GM19193 (cell line): Measurements from ENCODE around the gene MYL6.
A peak's percentile ranks its signal among the peaks of the same experiment; 100 is the strongest.

ENCODE experiments used
- POLR2A ChIP-seq: IDR thresholded peaks from 4 replicates; pipeline ENCODE4 v1.6.1; 2011; ENCODE audit not compliant: insufficient read depth, insufficient read length; ENCODE audit errors: extremely low read depth

MYL6 gene

DNA sequence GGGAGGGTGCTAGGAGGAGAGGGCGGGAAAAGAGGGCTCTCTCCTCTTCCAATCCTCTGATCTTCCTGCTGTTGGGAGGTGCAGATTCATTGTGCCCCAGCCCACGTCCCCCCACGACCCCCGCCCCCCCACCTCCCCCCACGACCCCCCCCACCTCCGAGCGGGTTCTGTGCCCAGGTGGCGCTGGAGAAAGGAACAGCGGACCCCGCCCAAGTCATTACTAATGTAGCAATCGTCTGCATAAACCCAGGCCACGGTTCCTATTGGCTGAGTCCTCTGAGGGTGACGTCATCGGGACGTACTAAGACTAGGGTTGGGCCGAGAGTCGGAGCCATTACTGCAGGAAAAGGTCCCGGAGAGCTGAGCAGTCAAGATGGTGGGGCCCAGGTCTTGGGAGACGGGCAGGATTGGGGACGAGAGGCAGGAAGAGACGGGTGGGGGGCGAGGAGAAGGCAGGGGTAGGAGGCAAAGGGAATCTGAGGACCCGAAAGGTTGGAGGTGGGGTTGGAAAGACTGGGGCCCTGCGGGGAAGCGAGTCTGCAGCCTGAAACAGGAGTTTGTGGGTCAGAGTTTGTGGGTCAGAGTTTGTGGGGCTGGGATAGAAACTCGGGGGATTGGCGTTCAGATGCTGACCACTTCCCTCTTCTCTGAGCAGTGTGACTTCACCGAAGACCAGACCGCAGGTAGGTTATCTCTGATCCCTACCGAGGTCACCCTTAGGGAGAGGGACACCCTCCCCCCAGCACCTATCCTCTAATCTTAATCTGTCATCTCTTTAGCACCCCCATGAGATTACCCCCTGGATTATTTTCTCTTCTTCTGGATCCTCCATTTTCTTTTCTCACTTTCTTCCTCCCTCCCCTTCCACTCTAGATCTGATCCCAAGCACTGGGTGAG is at the start of gene MYL6:
Gene MYL6, plus strand, starts transcription at position 331 of the 897 bp plus-strand sequence. Its CDS starts 43 bp downstream, at position 374.
- peak; percentile 99 for TF ChIP-seq POLR2A

DNA sequence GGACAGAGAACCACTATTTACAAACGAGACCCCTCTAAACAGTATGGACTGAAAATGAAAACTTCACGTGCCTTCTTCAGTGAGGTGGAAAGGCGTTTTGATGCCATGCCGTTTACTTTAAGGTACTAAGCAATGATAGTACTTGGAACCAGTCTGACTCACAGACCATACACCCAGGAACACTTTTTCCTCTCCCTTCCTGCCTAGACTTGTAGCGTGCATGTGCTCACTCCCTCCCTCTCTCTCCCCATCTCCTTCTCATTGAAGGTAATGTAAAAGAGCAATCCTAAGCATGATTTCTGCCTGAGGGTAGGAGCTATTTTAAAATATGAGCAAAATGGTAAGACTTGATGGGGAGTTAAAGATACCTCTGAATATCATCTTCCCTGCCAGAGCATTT is 47.6 kb upstream of the MYL6 start:
- TF ChIP-seq POLR2A: no peak

DNA sequence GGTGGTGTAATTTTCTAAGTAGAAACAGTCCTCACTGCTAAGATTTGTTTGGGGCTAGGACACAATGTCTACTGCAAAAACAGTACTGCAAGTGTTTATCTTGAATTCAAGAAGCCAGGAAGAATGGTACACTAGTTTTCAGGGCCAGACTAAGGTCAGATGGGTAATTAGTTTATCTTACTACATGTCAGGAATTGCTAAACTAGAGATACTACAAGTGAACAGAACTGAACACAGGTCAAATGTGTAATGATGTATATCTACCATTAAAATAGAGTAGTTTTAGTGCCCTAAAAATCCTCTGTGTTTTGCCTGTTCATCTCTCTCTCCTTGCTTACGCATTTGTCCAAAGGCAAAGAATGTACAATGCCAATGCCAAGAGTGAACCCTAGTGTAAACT is 44.1 kb upstream of the MYL6 start:
- no peak for TF ChIP-seq POLR2A

DNA sequence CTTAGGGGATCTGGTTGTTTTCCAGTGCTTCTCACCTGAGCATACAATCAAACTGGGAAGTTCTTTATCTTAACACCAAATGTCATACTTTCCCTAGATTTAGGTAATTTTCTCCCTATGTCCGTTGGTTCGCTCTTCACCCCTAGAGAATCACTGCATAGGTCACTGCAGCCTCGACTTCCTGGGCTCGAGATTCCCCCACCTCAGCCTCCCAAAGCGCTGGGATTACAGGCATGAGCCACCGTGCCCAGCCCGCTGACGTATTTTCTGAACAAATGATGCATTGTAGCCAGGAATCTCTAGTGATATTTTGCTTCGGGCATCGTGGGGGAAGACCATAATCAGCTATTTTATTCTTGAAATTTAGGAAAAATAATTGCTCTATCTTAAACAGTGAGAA is 42.8 kb upstream of the MYL6 start:
- TF ChIP-seq POLR2A: no peak

DNA sequence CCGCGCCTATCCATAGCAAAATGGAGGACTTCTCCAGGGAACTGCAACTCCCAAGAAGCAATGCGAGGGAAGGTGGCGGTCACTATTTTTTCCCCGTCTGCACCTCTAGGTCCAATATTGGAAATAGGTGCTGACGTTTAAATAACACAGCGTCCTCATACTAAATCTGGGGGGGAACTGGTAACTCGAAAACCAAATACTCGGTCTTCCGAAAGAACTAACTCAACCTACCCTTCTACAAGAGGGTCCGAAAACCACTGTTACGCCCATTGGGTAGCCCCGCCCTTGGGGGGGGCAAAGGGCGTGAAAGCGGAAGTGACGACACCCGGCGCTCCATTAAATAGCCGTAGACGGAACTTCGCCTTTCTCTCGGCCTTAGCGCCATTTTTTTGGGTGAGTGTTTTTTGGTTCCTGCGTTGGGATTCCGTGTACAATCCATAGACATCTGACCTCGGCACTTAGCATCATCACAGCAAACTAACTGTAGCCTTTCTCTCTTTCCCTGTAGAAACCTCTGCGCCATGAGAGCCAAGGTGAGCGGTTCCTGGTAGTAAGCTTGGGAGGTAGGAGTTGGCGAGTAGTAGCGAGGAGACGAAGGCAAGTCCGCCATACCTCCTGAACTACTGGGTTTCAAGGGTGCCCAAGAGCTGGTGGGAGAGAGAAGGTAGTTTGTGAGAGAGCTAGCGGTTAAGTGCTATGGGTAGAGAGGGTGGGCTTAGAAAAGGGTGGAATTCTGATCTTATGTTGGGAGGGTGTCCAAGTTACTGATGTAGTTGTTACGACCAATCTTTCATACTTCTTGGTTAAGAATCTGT is 41.7 kb upstream of the MYL6 start, which contains the start of gene RPL41:
Gene RPL41, plus strand, starts transcription at position 367 of the 815 bp plus-strand sequence.
- TF ChIP-seq POLR2A: peak; percentile 100

DNA sequence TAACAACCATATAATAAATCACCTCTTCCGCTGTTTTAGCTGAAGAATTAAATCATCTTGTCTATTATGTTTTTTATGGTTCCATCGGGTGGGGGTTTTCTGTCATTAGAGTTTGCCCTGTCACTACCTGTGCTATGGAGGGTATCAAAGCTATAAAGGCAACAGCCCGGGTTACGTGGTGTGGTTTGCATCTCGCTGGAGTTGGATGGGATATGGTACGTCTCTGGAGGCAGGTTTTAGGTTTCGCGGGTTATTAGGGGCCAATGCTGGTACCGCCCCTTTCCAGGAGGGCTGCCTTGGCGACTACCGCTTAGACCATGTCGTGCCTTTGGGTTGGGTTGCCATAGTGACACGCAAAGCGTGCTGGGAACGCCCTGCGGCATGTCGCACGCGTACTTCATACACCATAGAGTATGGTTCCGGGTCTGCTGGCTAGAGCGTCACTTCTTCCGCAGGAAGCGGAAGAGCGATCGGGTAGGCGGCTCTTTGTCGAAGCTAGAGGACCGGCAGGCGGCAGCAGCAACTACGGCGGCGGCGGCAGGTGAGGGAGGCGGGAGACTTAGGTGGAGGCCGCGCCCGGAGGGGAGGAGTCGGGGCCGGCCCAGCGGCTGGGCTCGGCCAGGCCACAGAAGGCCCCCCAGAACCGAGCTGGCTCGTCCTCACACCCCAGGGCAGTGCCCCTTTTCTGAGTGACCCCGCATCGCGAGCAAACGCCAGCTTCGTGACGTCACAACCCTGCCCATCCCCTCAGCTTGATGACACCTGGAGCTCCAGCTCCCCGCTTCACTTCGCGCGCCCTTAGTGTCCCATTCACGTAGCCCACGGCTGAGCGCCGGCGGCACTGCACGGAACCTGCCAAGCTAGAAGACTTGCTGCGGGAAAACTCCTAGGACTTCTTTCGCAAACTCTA is 40.1 kb upstream of the MYL6 start, which contains the start of gene ZC3H10:
Gene ZC3H10, plus strand, starts transcription at position 489 of the 910 bp plus-strand sequence. CDS start 2,297 bp downstream, outside the sequence.
- TF ChIP-seq POLR2A: peak; percentile 99

DNA sequence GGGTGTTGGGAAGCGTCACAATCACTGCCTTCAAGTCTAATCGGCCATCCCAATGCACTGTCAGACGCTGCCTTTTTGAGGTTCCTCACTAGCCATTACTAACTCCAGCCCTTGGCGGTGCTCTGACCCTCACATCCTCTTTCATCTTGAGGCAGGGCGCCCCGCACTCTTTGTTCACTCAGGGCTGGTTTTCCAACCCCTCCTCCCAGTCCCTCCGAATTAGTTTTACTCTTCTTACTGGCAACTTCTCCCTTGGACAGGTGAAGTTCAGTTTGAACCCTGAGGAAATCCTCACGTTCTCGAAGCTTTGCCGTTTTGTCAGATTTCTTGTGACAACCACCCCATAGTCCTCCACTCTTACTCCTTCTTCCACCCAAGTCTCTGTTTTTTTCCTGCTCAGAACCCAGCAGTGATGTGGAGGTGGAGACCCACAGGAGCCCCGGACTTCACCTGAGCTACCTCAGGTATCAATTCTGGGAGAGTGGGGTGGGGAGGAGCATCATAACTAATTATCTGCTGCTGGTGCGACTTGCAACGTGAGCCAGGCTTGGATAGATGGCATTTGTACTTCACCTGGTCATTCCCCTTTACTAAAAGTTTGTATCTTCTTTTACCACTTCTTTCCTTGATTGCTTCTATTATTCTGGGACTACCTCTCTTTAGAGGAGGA is 39.3 kb upstream of the MYL6 start:
- no peak for TF ChIP-seq POLR2A

DNA sequence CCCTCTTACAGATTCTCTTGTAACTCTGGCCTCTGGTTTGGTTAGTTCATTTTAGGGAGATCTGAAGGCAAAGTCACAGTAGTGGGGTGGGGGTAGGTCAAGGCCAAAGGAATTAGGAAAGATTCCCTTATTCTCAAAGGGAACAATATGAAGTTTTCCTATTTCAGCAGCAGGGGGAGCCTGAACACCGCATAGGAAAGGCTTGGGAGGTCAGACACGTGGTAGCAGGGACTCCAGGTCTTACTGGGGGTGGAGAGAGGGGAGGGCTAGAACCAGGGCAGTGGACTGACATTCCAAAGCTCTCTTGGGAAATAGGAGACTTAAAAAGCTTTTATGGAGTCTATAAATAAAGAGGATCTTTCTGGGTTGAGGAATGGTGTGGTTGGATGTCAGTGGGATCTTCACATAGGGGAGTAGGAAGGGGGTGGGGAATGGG is 38.8 kb upstream of the MYL6 start:
- no peak for TF ChIP-seq POLR2A

DNA sequence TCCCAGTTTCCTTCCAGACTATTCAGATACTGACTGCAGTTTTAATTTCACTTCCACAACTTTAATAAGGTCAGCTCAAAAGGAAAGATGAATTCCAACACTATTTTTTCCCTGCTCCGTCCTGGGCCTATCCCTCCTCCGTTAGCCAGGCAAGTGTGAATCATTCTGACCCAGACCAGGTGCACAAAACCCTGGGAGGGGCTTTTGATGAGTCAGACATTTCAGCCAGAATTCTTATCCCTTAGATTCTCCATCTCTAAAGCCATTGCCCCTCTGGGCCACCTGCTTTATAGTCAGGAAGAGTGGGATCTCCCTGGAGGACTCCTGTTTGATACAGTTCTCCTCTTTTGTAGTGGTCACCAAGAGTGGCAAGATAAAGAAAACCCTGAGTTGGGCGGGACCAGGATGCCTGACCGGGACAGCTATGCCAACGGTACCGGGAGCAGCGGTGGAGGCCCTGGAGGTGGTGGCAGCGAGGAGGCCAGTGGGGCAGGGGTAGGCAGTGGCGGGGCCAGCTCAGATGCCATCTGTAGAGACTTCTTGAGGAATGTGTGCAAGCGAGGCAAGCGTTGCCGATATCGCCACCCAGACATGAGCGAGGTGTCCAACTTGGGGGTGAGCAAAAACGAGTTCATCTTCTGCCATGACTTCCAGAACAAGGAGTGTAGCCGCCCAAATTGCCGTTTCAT is 37.9 kb upstream of the MYL6 start:
- no peak for TF ChIP-seq POLR2A

DNA sequence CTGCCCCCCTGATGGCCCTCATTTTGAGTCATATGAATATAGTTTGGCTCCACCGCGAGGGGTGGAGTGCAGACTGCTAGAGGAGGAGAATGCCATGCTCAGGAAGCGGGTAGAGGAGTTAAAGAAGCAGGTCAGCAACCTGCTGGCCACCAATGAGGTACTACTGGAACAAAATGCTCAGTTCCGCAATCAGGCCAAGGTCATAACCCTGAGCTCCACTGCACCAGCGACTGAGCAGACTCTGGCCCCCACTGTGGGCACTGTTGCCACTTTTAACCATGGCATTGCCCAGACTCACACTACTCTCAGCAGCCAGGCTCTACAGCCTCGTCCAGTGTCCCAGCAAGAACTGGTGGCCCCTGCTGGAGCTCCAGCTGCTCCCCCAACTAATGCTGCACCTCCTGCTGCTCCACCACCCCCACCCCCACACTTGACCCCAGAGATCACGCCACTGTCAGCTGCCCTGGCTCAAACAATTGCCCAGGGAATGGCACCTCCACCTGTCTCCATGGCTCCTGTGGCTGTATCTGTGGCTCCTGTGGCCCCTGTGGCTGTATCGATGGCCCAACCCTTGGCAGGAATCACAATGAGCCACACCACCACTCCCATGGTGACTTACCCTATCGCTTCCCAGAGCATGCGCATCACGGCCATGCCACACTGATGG is 36.8 kb upstream of the MYL6 start:
- no peak for TF ChIP-seq POLR2A

DNA sequence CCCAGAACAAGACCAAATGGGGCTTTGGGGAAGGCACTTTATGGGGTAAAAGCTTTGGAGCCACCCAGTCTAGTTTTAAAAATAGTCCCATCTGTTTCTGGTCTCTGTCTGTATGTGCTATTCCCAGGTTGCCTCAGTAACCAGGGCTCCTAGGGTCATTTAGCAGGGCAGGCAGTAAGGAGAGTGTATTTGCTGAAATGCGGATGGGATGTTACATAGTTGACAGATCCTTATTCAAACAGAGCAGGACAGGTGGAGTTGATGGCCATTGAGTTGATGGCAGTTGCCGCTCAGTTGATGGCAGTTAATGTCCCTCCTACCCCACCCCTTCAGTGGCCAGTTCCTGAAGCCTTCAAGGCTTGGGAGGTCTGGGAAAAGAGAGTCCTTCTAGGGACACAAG is 35.5 kb upstream of the MYL6 start:
- TF ChIP-seq POLR2A: no peak

DNA sequence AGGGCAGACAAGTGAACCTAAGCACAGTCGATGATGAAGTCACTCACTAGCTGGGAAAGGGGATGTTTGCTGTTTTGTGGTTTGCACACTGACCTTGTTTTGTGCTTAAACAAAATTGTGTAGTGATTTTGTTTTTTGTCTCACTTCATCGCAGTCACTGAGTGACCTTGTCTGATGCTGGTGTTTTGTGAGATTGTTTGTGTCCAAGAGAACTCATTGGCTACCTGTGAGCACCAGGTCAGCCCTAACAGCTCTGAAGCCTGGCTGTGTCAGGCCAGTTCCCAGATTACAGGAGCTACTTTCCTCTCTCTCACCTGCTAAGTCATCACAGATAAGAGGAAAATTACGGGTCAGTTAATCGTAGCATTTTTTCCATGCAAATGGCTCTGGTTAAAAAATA is 34.0 kb upstream of the MYL6 start:
- no peak for TF ChIP-seq POLR2A

DNA sequence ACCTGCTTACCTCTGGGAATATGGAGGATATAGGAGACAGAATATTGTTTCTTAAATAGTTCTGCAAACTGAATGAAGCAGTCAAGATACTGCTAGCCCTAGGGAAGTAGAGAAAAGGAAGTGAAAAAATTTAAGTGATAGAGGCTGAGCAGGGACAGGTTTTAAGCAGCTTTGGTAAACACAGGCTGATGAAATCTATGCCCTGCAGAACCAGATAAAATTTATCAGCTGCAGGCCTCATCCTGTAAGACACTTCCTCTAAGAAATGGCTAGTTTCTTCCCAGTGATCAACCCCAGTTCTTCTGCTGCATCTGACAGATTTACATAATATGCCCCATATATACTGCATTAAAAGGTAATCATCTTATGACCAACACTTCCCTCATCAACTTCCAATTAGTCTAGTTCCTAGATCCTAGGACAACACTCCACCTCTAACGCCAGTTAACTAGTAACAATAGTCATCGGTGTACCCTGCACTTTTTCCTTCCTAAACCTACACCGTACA is 31.4 kb upstream of the MYL6 start:
- no peak for TF ChIP-seq POLR2A

DNA sequence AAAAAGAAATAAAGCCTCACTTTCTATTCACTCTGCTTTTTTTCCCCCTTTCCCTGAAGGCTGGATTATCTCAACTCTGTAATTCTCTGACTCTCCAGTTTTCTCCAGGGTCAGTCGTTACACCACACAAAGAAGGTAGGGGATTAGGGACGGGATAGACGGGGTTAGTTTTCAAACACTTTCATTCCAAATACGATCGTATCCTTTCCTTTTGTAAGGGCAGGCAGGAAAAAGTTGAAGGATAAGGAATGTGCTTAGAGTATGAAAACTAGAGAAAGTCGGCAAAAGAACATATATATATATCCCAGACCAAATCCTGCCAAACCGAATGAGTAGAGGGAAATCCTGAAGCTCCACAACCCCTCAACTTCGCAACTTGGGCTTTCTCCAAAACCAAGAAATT is 30.7 kb upstream of the MYL6 start:
- no peak for TF ChIP-seq POLR2A
